Measurements from ENCODE around the gene STRBP.

The STRBP gene

GRCh38 chr9:123097430-123098095 lies 170.8 kb downstream of the STRBP start:
- DNase-seq (ENCODE audit: low read depth), result no peak

GRCh38 chr9:123096987-123097386 lies 171.4 kb downstream of the STRBP start:
- DNase-seq (ENCODE audit: low read depth), result no peak

- DNase-seq (ENCODE audit: low read depth), result no peak
Observed at GRCh38 chr9:123093141-123093540, 175.2 kb downstream of the STRBP start.

- no peak for DNase-seq (ENCODE audit: low read depth)
Observed at GRCh38 chr9:123091459-123091858, 176.9 kb downstream of the STRBP start.

GRCh38 chr9:123090956-123091355 lies 177.4 kb downstream of the STRBP start:
- no peak for DNase-seq (ENCODE audit: low read depth)

- DNase-seq (ENCODE audit: low read depth), result no peak
Observed at GRCh38 chr9:123090198-123090896, 178.0 kb downstream of the STRBP start.

- DNase-seq (ENCODE audit: low read depth), result no peak
Observed at GRCh38 chr9:123089790-123090189, 178.6 kb downstream of the STRBP start.

GRCh38 chr9:123089040-123089439 lies 179.3 kb downstream of the STRBP start:
- DNase-seq (ENCODE audit: low read depth), result no peak

GRCh38 chr9:123087359-123087888 lies 181.0 kb downstream of the STRBP start:
- no peak for DNase-seq (ENCODE audit: low read depth)

GRCh38 chr9:123085916-123086315 lies 182.5 kb downstream of the STRBP start:
- DNase-seq (ENCODE audit: low read depth), result no peak

GRCh38 chr9:123084256-123084655 lies 184.1 kb downstream of the STRBP start:
- no peak for DNase-seq (ENCODE audit: low read depth)

GRCh38 chr9:123083680-123084079 lies 184.7 kb downstream of the STRBP start:
- DNase-seq (ENCODE audit: low read depth), result no peak

- no peak for DNase-seq (ENCODE audit: low read depth)
Observed at GRCh38 chr9:123081824-123082223, 186.6 kb downstream of the STRBP start.

GRCh38 chr9:123080444-123080843 lies 187.9 kb downstream of the STRBP start:
- no peak for DNase-seq (ENCODE audit: low read depth)

GRCh38 chr9:123074628-123075027 lies 193.8 kb downstream of the STRBP start:
- DNase-seq (ENCODE audit: low read depth), result no peak

- DNase-seq (ENCODE audit: low read depth), result no peak
Observed at GRCh38 chr9:123073991-123074422, 194.4 kb downstream of the STRBP start.

GRCh38 chr9:123073441-123073840 lies 194.9 kb downstream of the STRBP start:
- DNase-seq (ENCODE audit: low read depth), result no peak

- DNase-seq (ENCODE audit: low read depth), result no peak
Observed at GRCh38 chr9:123072407-123072995, 195.9 kb downstream of the STRBP start.
